Hepatocyte (in vitro differentiated cells): ENCODE data around the gene SST. TPM values are rescaled to one million over a fixed set of nuclear protein-coding genes. Genes with fewer than 3 reads are reported as not detected.

ENCODE experiments used
- DNase-seq: peaks from one replicate; pipeline ENCODE4 v3.0.0-alpha.2; 2016; ENCODE audit warnings: low spot score
- H2AFZ ChIP-seq: fragments of 200-600 bp; sonication (generic); 2 replicates; pipeline ENCODE4 v1.6.0; 2016; ENCODE audit warnings: antibody characterized with exemption, mild to moderate bottlenecking
- H3K27ac ChIP-seq: fragments of 200-600 bp; sonication (generic); 2 replicates; pipeline ENCODE4 v1.5.1; 2016; ENCODE audit warnings: mild to moderate bottlenecking
- H3K27me3 ChIP-seq: fragments of 200-600 bp; sonication (generic); 2 replicates; pipeline ENCODE4 v1.6.1; 2016
- H3K36me3 ChIP-seq: fragments of 200-600 bp; sonication (generic); replicated peaks from 2 replicates; pipeline ENCODE4 v1.5.1; 2016; ENCODE audit warnings: low read depth; ENCODE audit not compliant: insufficient read depth
- H3K4me1 ChIP-seq: fragments of 200-600 bp; sonication (generic); 2 replicates; pipeline ENCODE4 v1.5.1; 2016; ENCODE audit warnings: mild to moderate bottlenecking, moderate library complexity; ENCODE audit not compliant: insufficient read depth
- H3K4me2 ChIP-seq: fragments of 200-600 bp; sonication (generic); 2 replicates; pipeline ENCODE4 v1.6.0; 2016
- H3K4me3 ChIP-seq: fragments of 200-600 bp; sonication (generic); 2 replicates; pipeline ENCODE4 v1.5.1; 2016; ENCODE audit warnings: mild to moderate bottlenecking
- H3K79me2 ChIP-seq: fragments of 200-600 bp; sonication (generic); 2 replicates; pipeline ENCODE4 v1.6.0; 2017; ENCODE audit warnings: mild to moderate bottlenecking
- H3K9me2 ChIP-seq: fragments of 200-600 bp; sonication (generic); replicated peaks from 2 replicates; pipeline ENCODE4 v1.6.0; 2017; ENCODE audit warnings: mild to moderate bottlenecking; ENCODE audit not compliant: insufficient read depth
- H3K9me3 ChIP-seq: fragments of 200-600 bp; sonication (generic); 2 replicates; pipeline ENCODE4 v1.5.1; 2016; ENCODE audit warnings: low read depth, mild to moderate bottlenecking
- H4K20me1 ChIP-seq: fragments of 200-600 bp; sonication (generic); 2 replicates; pipeline ENCODE4 v1.6.0; 2016; ENCODE audit warnings: mild to moderate bottlenecking; ENCODE audit not compliant: insufficient read depth, poor library complexity, severe bottlenecking
- EZH2 ChIP-seq: fragments of 200-600 bp; sonication (generic); IDR thresholded peaks from 2 replicates; pipeline ENCODE4 v1.6.1; 2016; ENCODE audit warnings: antibody characterized with exemption, mild to moderate bottlenecking, borderline replicate concordance
- EZH2phosphoT487 ChIP-seq: fragments of 200-600 bp; sonication (generic); IDR thresholded peaks from one replicate; pipeline ENCODE4 v1.6.1; 2018; ENCODE audit warnings: antibody characterized with exemption, mild to moderate bottlenecking, low read depth, moderate library complexity; ENCODE audit not compliant: unreplicated experiment, severe bottlenecking
- WGBS: methylation state at CpG from one replicate; pipeline ENCODE4 v1.1.6; 2016; ENCODE audit warnings: low lambda C conversion rate; ENCODE audit errors: missing lambda C conversion rate; 5-methylcytosine and 5-hydroxymethylcytosine counted together
- polyA plus RNA-seq: library from polyadenylated mRNA; unstranded; fragments of >200 nt; fragmentation: Nextera tagmentation; extraction: Ambion mirVana; gene quantifications from 2 replicates; pipeline ENCODE4 v1.2.1, GENCODE V29; 2016
- total RNA-seq: library from RNA; depleted of rRNA; stranded (reverse); fragments of >200 nt; gene quantifications from 2 replicates; pipeline ENCODE4 v1.2.3, GENCODE V29; 2014
- TF ChIP-seq, protein P1 (sequence below): fragments of 200-600 bp; sonication (generic); IDR thresholded peaks from 2 replicates; pipeline ENCODE4 v1.5.1; 2016; ENCODE audit warnings: antibody characterized with exemption, mild to moderate bottlenecking; ENCODE audit not compliant: poor library complexity

Gene SST
- total and polyA plus RNA-seq, 2 experiments from 2014 or later, result 53.5 to 112 TPM

DNA sequence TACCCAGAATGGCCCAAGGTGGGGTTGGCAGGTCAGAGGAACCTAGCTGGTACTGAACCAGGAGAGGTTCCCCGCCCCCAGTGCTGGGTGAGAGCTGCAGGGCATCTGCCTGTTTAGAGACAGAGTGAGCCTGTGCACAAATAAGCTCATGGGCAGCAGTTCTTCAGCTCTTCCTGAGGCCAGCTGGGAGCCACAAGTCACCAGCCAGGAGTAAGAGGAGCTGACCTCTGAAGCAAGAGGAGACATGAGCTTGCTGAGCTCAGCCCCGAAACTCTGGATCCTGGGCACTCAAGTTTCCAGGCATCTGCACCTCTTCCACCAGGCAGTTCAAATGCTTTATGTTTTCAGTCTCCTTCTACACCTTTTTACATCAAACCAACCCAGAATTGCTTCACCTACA, 30.1 kb upstream of the SST start:
- 100% methylated on average over 2 of the region's 2 CpGs for WGBS

DNA sequence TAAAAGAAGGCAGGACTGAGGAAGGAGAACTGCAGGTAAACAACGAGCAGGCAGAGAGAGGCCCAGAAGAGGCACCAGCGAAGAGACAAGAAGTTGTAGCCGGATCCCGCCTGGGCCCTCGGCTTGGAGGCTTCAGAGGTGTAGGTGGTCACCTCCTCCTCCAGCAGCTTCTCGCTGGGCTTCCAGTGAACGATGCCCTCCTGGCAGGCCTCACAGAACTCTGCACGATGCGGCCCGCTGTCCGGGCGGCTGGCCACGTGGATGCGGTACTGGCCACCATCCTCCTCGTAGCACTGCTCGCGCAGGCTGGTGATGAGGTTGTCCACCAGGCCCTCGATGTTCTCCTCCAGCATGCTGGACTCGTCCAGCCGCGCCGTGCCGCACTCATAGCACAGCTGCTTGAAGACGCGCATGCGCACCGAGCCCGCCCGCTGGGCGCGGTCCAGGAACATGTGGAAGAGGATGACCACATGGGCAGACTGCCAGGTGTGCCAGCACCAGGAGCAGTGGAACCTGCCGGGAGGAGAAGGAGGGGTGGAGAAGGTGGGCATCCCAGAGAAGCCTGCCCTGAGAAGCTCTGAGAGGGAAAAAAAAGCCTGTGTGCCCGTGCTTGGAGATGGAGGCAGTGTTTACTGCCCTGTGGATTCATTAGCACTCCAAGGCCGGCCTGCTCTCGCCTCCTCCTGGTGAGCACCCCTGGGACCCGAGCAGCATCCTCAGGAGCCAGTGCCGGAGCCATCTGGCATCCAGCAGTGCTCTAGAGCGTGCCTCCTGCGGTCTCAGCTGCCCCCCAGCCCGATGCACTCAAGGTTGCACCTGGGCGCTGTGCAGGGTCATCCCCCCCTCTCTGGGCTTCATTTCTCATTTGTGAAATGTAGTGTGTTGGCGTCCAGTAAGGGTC, 28.6 kb upstream of the SST start:
- Histone ChIP-seq H3K4me1 (no peaks in the 10 kb centered on the region), H3K27ac (no peak overlapping the region), H3K9me3 (no peaks in the 10 kb centered on the region), H3K4me3 (no peak overlapping the region), H3K27me3 (no peaks in the 10 kb centered on the region), H2AFZ (no peak overlapping the region), H3K4me2 (no peak overlapping the region), H3K9me2 (no peaks in the 10 kb centered on the region), H4K20me1 (no peaks in the 10 kb centered on the region), H3K36me3 (no peaks in the 10 kb centered on the region), H3K79me2 (no peaks in the 10 kb centered on the region)
- TF ChIP-seq EZH2 (no peak), EZH2phosphoT487 (no peak)
- TF ChIP-seq, protein P1, sequence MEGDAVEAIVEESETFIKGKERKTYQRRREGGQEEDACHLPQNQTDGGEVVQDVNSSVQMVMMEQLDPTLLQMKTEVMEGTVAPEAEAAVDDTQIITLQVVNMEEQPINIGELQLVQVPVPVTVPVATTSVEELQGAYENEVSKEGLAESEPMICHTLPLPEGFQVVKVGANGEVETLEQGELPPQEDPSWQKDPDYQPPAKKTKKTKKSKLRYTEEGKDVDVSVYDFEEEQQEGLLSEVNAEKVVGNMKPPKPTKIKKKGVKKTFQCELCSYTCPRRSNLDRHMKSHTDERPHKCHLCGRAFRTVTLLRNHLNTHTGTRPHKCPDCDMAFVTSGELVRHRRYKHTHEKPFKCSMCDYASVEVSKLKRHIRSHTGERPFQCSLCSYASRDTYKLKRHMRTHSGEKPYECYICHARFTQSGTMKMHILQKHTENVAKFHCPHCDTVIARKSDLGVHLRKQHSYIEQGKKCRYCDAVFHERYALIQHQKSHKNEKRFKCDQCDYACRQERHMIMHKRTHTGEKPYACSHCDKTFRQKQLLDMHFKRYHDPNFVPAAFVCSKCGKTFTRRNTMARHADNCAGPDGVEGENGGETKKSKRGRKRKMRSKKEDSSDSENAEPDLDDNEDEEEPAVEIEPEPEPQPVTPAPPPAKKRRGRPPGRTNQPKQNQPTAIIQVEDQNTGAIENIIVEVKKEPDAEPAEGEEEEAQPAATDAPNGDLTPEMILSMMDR, result no peak
- WGBS, result 95% methylated on average over 42 of the region's 42 CpGs
- DNase-seq, result no peak

More for the DNA sequence above, 30.1 kb upstream of the SST start:
- Histone ChIP-seq H3K9me3 (no peaks in the 10 kb centered on the region), H3K4me3 (no peak overlapping the region), H2AFZ (no peak overlapping the region), H3K27me3 (no peaks in the 10 kb centered on the region), H3K9me2 (no peaks in the 10 kb centered on the region), H3K79me2 (no peaks in the 10 kb centered on the region), H3K4me1 (no peaks in the 10 kb centered on the region), H3K4me2 (no peak overlapping the region), H3K36me3 (no peaks in the 10 kb centered on the region), H3K27ac (no peak overlapping the region), H4K20me1 (no peaks in the 10 kb centered on the region)
- no peak for DNase-seq
- TF ChIP-seq, protein P1, result no peak
- TF ChIP-seq EZH2 (no peak), EZH2phosphoT487 (no peak)

DNA sequence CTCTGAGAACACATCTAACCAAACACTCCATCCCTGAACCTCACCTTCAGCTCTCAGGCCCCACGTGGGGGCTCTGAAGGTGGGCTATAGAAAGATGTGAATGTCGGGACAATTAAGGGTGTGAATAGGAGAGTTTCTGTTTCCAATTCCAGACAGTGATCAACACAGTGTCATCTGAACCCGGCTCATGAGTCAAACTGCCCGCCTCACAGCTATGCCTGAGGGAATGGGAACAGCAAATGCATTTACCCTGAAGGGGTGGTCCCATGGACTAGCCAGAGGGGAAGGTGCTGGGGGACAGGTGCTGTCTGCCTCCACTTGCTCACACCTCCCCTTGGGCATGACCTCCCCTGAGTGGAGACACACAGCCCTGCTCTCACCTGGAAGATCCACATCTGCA, 25.8 kb upstream of the SST start:
- no peaks in the 10 kb centered on the region for H3K9me3 ChIP-seq
- TF ChIP-seq EZH2phosphoT487, result no peak
- TF ChIP-seq, protein P1, result no peak
- TF ChIP-seq EZH2, result no peak

More for the DNA sequence above, 25.8 kb upstream of the SST start:
- no peak for DNase-seq
- Histone ChIP-seq H3K27ac (no peak overlapping the region), H4K20me1 (no peaks in the 10 kb centered on the region), H3K9me2 (no peaks in the 10 kb centered on the region), H2AFZ (no peak overlapping the region), H3K4me1 (no peaks in the 10 kb centered on the region), H3K36me3 (no peaks in the 10 kb centered on the region), H3K79me2 (no peaks in the 10 kb centered on the region), H3K4me2 (no peak overlapping the region), H3K4me3 (no peak overlapping the region), H3K27me3 (no peaks in the 10 kb centered on the region)
- 67% methylated on average over 4 of the region's 4 CpGs for WGBS
